ENCODE results near the gene SCN10A. TPM values are rescaled to one million over a fixed set of nuclear protein-coding genes. Genes with fewer than 3 reads are reported as not detected.

The SCN10A gene
- total RNA-seq, 4 donors from 2014 or later: 0.15 TPM; not detected in 3

GRCh38 chr3:38698061-38698460 lies 118.0 kb downstream of the SCN10A start:
- H3K9me3 ChIP-seq: no peaks in the 10 kb centered on the region
- H3K27me3 ChIP-seq: no peaks in the 10 kb centered on the region
- ATAC-seq: no peak
- no peaks in the 10 kb centered on the region for H3K4me1 ChIP-seq
- no peak overlapping the region for H3K27ac ChIP-seq
- no peak for TF ChIP-seq EP300 (IDR thresholded peaks at IDR 0.05)
- no peak for TF ChIP-seq POLR2A (IDR thresholded peaks at IDR 0.05)
- no peak for TF ChIP-seq POLR2AphosphoS5 (IDR thresholded peaks at IDR 0.05)
- TF ChIP-seq, protein P1, sequence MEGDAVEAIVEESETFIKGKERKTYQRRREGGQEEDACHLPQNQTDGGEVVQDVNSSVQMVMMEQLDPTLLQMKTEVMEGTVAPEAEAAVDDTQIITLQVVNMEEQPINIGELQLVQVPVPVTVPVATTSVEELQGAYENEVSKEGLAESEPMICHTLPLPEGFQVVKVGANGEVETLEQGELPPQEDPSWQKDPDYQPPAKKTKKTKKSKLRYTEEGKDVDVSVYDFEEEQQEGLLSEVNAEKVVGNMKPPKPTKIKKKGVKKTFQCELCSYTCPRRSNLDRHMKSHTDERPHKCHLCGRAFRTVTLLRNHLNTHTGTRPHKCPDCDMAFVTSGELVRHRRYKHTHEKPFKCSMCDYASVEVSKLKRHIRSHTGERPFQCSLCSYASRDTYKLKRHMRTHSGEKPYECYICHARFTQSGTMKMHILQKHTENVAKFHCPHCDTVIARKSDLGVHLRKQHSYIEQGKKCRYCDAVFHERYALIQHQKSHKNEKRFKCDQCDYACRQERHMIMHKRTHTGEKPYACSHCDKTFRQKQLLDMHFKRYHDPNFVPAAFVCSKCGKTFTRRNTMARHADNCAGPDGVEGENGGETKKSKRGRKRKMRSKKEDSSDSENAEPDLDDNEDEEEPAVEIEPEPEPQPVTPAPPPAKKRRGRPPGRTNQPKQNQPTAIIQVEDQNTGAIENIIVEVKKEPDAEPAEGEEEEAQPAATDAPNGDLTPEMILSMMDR (IDR thresholded peaks at IDR 0.05): no peak
- no peaks in the 10 kb centered on the region for H3K36me3 ChIP-seq
- 94 to 98% methylated on average over 3 to 10 of the region's 12 CpGs for WGBS, 2 donors (ENCODE audit: low coverage in 1 of 2)
- H3K4me3 ChIP-seq: no peak overlapping the region

DNA sequence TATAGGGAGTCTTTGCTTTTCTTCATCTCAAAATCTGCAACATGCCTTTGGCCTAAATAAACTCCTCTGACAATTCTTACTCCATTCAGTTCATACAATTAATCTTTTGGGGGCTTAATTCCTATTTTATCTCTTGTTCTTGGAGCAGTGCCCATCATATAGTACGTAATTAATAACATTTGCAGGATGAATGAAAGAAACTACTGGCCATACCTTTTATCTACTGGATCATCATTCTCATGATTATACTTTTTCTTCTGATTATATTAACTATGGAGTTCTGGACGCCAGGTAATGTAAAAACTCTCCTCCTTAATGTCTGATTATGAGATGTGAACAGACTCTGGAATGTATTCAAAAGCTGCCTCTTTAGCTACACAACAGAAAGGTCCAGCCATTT lies 120.0 kb downstream of the SCN10A start:
- ATAC-seq: no peak
- no peaks in the 10 kb centered on the region for H3K36me3 ChIP-seq
- WGBS, 2 donors (ENCODE audit: low coverage in 1 of 2): 46 to 63% methylated on average over 2 of the region's 2 CpGs
- no peaks in the 10 kb centered on the region for H3K9me3 ChIP-seq
- H3K4me1 ChIP-seq: no peaks in the 10 kb centered on the region
- no peak overlapping the region for H3K4me3 ChIP-seq
- TF ChIP-seq POLR2AphosphoS5 (IDR thresholded peaks at IDR 0.05): no peak
- TF ChIP-seq, protein P1 (IDR thresholded peaks at IDR 0.05): no peak
- no peak for TF ChIP-seq EP300 (IDR thresholded peaks at IDR 0.05)
- TF ChIP-seq POLR2A (IDR thresholded peaks at IDR 0.05): no peak
- H3K27me3 ChIP-seq: no peaks in the 10 kb centered on the region
- no peak overlapping the region for H3K27ac ChIP-seq

DNA sequence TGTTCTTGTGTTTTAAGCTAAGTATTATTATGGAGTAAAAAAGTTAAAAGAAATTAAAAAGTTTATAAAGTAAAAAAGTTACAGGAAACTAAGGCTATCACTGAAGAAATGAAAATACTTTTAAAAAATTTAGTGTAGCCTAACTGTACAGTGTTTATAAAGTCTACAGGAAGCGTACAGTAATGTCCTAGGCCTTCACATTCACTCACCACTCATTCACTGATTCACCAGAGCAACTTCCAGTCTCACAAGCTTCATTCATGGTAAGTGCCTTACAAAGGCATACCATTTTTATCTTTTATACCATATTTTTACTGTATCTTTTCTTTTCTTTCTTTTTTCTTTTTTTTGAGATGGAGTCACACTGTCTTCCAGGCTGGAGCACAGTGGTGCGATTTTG lies 125.8 kb downstream of the SCN10A start:
- Histone ChIP-seq H3K36me3 (no peaks in the 10 kb centered on the region), H3K27me3 (no peaks in the 10 kb centered on the region)
- no peak for ATAC-seq

GRCh38 chr3:38689774-38690173 lies 126.2 kb downstream of the SCN10A start:
- Histone ChIP-seq H3K4me3 (no peak overlapping the region), H3K27me3 (no peaks in the 10 kb centered on the region), H3K36me3 (no peaks in the 10 kb centered on the region), H3K4me1 (no peaks in the 10 kb centered on the region), H3K9me3 (no peaks in the 10 kb centered on the region), H3K27ac (no peak overlapping the region)
- no peak for ATAC-seq
- 74 to 81% methylated on average over 3 of the region's 3 CpGs for WGBS, 2 donors (ENCODE audit: low coverage in 1 of 2)
- TF ChIP-seq POLR2A (IDR thresholded peaks at IDR 0.05): no peak
- no peak for TF ChIP-seq POLR2AphosphoS5 (IDR thresholded peaks at IDR 0.05)
- no peak for TF ChIP-seq EP300 (IDR thresholded peaks at IDR 0.05)
- TF ChIP-seq, protein P1 (IDR thresholded peaks at IDR 0.05): no peak

More for the DNA sequence above, 125.8 kb downstream of the SCN10A start:
- WGBS, 2 donors (ENCODE audit: low coverage in 1 of 2): 74 to 78% methylated on average over 2 of the region's 2 CpGs
- H3K27ac ChIP-seq: no peak overlapping the region
- no peaks in the 10 kb centered on the region for H3K9me3 ChIP-seq
- no peak for TF ChIP-seq POLR2A (IDR thresholded peaks at IDR 0.05)
- TF ChIP-seq, protein P1 (IDR thresholded peaks at IDR 0.05): no peak
- TF ChIP-seq EP300 (IDR thresholded peaks at IDR 0.05): no peak
- no peak for TF ChIP-seq POLR2AphosphoS5 (IDR thresholded peaks at IDR 0.05)
- no peak overlapping the region for H3K4me3 ChIP-seq
- H3K4me1 ChIP-seq: no peaks in the 10 kb centered on the region

DNA sequence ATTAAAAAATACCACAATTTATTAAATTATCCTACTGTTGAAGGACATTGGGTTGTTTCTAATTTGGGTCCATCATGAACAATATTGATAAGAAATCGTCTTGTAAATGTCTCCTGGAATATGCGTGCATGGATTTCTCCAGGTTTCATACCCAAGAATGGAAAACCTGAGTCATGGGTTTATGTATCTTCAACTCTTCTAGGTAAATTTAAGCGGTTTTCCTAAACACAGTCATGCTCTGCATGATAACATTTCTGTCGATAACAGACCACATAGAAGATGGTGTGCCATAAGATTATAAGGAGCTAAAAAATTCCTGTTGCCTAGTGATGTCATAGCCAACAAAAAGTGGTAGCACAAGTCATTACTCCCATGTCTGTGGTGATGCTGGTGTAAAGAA lies 126.7 kb downstream of the SCN10A start:
- WGBS, 2 donors (ENCODE audit: low coverage in 1 of 2): 89 to 93% methylated on average over 4 of the region's 4 CpGs
- no peaks in the 10 kb centered on the region for H3K4me1 ChIP-seq

More for the DNA sequence above, 126.7 kb downstream of the SCN10A start:
- no peaks in the 10 kb centered on the region for H3K27me3 ChIP-seq
- H3K36me3 ChIP-seq: no peaks in the 10 kb centered on the region
- ATAC-seq: no peak
- TF ChIP-seq POLR2AphosphoS5 (IDR thresholded peaks at IDR 0.05) (no peak), EP300 (IDR thresholded peaks at IDR 0.05) (no peak), POLR2A (IDR thresholded peaks at IDR 0.05) (no peak)
- TF ChIP-seq, protein P1 (IDR thresholded peaks at IDR 0.05): no peak
- H3K4me3 ChIP-seq: no peak overlapping the region
- H3K27ac ChIP-seq: no peak overlapping the region
- H3K9me3 ChIP-seq: no peaks in the 10 kb centered on the region

Measured in gastroesophageal sphincter (tissue), 4 donors.